GM19043 (cell line): ENCODE data around the gene GRIP2.

Source experiments
- ATAC-seq: cut with Tn5 transposase; IDR thresholded peaks from one replicate; pipeline ENCODE4 v1.9.1; 2021; ENCODE audit warnings: low read depth; ENCODE audit not compliant: unreplicated experiment

Gene GRIP2

DNA sequence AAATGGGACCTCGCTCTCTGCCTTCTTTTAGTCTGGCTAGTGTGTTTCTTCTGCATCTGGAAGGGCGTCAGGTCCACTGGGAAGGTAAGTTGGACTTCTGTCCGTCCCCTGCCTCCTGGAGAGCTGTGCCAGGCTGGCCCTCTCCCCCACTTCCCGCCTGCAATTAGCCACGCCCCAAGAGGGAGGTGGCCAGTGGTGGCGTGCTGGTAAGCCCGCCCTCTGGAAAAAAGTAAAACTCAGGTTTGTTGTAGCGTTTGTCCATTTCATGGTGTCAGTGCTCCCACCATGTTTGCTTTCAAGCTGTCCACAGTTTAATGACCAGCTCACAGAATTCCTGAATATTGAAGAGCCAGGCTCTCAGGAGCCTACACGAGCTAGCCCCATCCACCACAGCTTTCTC is 82.1 kb downstream of the GRIP2 start:
- no peak for ATAC-seq

DNA sequence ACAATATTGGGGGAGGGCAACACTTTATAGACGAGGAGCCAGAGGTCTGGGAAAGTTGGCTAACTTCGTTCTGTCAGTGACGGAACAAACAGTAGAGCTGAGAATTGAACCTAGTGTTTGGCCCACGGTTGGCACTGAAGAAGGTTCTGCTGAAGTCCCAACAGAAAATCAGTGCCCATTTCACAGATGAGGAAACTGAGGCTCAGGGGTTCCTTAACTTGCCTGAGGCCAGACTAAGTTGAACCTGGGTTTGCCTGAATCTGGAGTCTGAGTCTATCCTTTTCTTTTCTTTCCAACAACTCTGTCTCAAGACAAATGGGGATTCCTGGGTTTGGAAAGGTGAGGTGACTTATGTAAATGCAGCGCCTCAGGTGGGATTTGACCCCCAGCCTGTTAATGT is 82.7 kb downstream of the GRIP2 start:
- no peak for ATAC-seq

DNA sequence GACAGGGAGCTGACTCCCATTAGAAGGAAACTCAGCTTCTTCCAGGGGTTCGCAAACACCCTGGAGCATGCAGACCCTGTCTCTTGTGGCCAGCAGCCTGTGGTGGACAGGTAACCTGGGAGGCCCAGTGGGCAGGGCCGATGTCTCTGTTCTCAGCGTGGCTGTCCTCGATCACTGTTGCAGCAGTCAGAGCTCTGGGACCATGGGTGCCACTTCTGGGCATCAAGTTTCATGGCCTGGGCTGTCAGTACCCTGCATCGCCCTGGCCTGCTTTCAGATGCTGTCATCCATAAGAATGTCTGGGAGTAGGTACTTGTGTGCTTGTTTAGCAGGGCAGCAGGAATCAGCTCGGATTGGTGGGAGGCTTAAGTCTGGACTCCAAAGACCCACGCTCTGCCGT is 83.3 kb downstream of the GRIP2 start:
- no peak for ATAC-seq

DNA sequence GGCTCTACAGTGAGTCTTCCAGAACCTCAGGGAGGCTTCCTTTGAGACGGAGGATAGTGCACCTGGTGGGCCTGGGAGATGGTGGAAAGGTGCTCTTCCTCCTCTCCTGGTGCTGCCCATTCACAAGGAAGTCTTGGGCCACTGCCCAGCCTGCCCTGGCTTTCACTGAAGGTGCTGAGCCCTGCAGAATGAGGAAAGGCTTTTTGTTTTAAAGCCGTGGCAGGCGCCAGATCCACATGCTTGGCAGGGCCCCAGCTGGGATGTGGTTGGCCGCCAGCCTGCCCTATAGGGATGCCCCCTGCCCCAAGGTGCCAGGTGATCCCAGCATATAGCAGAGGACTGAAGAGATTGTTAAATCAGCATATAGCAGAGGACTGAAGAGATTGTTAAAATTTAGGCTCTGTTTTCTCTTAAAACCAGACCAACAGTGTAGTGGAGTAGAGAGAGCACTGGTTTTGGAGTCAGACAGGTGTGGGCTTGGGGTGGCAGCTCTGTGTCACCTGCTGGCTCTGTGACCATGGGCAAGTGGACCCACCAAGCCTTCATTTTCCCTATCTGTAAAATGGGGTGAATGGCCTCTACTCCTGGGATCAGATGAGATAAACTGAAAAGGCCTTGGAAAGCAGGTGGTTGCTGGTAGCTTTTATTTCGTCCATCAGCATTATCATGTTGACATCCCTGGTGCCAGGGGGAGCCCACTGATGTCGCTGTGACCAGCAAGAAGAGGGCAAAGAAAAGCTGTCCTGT is 84.4 kb downstream of the GRIP2 start:
- no peak for ATAC-seq

DNA sequence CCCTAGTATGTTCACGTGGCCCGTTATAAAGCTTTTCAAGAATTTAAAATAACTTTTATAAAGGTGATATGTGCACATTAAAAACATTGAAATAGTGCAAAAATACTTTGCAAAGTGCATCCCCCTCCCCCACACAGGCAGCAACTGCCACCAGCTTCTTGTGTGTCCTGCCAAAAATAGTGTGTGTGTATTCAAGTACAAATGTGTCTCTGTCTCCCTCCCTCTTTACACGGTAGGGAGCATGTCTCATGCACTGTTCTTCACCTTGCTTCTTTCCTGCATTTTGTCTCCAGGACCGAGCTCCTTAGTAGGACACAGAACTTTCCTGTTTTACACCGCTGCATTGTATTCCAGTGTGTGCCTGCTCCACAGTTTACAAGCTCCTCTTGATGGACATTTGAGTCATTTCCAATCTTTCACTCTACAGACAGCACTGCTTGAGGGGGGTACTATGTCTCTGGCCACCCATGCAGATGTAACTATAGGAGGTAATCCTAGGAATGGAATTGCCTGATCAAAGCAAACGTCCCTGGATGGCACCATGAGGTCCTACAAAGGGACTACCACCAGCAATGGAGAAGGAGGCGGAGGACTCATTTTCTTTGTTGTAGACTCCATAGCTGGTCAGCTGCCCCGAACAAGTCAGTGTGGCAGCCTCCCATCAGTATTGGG is 85.4 kb downstream of the GRIP2 start:
- no peak for ATAC-seq

DNA sequence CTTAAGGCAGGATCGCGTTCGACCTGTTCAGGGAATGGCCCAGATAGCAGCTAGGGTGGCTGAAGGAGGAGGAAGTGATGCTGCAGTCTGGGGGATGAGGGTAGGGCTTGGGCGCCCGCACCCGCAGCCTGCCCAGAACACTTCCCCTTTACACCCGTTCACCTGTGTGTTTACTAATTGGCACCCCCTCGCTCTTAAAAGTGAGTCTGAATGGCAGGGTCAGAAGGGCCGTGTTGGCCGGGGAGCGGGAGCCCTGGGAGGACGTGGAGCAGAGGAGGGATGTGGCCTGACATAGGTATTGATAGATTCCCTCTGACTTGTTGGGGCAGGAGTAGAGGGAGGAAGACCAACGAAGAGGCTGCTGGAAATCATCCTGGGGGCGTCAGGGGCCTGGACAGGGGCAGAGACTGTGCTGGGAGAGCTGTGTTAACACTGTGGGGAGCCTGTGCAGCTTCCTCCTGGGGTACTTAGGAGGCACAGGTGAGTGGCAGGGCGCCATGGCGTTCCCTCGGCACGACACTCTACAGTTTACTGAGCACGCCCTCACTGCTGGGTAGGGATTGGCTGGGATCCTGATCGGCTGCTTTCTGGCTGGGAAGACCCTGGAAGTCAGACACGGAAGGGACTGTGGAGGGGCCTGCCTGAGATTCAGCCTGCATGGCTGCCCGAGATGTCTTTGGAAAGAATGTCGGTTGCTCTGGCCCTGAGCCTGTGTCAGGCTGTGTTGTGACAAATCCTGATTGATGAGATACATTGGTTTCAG is 86.1 kb downstream of the GRIP2 start:
- ATAC-seq, result no peak

DNA sequence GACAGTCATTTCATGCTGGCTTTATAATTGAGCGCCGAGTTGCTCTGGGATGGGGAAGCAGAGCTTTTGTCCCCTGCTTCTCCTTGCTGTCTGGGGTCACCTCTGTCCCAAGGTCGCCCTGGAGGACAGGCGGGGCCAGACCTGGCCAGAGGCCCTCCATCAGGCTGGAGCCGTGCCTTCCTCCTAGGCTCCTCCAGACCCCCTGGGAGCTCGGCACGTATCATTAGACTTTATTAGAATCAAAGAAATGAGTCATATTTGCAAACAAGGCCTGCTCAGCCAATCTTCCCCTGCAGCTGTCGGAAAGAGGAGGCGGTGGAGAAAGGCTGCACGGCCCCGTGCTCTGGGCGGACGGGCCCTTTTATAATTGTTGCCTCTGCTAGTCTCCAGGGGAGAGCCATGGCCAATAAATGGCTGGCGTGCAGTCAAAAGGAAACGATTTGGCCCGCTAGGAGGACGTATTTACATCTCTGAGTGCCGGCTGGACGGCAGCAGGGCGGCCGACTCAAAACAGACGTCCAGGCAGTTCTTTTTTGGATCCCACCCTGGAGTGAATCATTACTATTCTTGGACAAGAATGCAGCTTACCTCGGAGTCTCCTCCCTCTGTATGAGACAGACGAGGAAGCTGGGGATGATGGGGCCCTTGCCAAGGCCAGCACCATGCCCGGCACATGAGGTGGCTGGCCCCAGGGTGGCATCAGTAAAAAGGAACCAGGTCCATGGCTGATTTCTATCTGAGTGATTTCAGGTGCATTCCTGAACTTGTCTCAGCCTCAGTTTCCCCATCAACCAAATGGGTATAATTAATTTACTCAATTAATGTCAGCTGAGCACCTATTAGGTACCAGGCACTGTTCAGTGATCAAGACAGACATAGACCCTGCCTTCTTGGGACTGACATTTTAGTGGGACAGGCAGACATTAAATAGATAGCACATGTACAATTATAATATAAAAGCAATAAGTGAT is 87.1 kb downstream of the GRIP2 start:
- ATAC-seq, result no peak

DNA sequence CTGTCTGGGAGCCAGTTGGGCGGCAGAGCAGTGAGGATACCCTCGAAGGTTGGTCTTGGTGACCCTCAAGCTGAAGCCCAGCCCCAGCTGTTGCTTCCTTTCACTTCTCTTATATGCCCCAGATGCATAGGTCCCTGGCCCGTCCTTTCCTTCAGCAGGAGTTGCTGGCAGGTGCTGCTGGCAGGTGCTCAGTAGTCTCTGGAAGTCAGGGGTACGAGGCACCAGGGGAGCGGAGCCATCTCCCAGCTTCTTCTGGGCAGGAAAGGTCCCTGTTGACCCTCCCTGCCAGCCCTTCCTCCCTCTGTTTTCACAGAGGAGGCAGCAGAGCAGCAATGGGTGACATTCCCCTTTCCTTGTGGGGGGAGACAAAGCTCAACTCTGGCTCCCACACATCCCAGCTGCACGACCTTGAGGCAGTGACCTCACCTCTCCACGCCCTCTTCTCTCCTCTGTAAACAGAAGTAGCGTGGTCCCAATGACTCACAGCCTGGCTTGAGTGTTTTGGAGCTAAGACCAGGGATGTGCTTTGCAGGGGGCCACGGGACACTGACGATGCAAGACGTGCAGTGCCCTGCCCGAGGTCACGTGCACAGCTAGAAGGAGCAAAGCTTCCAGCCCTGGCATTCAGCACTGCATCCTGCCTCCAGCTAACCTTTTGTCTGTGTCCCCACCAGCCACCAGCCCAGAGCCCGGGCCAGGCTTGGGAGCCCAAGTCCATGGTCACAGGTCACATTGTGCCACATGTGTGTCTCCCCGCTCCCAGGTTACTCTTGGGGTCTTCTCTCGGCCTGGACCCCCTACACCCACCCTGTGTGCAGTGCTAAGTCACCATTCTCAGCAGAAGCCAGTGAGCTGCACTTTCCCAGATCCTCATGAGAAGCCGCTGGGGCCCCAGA is 88.0 kb downstream of the GRIP2 start:
- no peak for ATAC-seq

DNA sequence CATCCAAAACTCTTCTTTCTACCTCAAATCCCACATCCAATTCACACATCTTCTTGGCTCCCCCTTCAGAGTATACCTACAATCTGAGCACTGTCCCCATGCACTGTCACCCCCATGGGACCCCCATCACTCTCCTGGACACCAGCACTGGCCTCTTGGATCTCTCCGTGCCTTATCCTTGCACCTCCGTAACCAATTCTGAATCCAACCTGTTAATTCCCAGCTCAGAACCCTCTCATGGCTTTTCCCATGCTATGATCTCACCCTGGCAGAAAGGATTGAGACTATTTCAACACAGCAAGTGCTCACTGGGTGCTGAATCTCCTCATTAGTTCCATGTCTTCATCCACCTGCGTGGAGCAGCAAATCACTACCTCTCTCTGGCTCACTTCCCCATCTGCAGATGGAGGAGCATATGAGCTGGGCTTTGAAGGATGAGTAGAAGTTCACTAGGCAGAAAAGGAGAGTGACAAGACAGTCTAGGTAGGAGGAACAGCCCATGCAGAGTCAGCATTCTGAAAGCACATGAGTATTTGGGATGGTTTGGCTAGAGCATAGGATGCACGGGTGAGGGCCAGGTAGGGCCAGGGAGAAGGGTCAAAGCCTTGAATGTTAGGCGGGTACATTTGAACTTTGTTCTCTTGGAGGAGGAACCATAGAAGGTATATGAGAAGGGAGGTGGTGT is 89.1 kb downstream of the GRIP2 start:
- ATAC-seq, result no peak

DNA sequence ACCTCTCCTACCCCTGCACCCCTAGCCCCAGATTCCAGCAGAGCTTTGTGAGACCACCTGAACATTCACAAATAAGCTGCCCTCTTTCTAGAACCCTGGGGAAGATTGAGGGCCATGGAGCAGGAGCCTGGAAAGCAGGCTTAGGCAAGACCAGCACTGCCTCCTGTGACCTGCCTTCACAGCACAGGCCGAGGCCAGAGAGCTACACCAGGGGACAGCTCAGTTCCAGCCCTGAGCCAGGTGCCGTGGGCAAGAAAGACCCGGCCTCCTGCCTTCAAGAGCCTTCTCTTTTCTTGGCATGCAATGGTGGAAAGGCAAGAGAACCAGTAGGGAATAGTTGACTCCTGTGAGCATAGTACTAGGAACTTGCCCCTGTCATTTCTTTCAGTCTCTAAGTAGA is 89.6 kb downstream of the GRIP2 start:
- no peak for ATAC-seq

DNA sequence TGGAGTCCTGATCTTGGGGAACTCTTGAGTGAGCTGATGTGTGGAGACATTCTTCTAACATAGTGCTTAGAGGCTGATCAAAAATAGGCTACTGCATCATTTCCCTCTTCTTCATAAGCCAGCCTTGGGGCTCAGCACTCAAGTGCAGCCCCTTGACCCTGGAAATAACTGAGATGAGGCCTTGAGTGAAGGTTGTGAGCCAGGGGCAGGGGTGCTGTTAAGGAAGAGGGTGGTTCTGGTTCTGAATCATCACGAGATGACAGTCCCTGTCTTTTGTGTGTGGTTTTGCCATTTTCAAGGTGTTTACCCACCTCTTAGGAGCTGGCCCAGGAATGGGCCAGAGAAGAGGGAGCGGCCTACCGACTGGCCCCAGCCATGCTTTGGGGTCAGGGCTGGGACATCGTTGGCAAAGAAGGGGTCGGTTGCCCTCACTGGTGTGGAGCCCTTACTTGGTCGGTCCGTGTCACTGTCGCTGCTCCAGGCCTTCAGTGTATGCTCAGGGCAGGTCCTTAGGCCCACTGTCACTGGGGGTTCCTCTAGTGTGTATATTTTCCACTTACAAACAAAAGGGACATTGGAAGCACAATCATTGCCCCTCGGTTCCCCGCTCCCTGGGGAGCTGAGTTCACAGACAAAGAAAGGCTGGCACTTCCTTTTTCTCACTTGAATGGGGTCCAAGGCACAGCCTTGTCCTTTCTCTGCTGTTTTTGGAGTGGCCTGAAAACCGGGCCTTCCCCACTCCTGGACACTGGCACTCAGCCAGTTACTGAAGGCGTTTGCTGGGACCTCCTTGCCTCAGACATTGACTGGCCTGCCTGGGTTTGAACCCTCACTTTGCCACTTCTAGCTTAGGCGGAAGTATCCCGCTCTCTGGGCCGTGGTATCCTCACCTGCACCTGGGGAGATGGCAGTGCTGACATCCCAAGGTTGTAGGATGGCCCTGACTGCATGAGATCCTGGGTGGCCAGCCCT is 91.1 kb downstream of the GRIP2 start:
- no peak for ATAC-seq

DNA sequence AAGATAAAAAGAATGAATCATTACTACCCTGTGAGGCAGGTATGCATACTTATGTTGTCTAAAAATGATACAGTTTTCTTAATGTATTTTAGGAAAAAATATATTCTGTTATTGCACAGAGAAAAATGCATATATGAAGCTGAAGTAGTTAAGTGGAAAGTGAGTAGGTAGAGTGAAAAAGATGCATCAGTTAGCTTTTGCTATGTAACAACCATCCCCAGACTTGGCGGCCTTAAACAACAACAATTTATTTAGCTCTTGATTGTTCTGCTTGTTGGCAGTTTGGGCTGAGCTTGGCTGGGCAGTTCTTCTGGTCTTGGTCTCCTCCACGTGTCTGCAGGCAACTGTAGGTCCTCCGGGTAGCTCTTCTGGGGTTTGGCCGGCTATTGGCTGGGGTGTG is 92.1 kb downstream of the GRIP2 start:
- no peak for ATAC-seq

DNA sequence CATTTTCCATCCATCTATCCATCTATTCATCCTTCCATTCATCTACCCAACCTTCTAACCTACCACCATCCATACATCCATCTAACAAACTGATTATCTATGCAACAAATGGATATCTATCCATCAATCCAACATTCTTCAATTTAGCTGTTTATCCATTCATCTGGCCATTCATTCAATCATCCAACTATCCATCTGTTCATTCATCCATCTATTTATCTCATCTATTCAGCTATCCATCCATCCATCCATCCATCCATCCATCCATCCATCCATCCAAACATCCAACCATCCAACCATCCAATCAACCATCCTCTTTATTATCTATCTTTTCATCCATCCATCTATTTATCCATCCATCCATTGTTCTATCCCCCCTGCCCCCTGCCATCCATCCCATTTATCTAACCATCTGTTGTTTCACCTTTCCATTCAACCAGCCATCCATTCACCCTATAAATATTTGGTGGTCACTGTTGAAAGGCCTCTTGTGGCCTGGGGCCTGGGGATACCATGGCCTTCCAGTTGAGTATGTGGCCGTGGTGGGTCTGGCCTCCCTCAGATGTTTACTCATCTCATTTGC is 93.1 kb downstream of the GRIP2 start:
- no peak for ATAC-seq

DNA sequence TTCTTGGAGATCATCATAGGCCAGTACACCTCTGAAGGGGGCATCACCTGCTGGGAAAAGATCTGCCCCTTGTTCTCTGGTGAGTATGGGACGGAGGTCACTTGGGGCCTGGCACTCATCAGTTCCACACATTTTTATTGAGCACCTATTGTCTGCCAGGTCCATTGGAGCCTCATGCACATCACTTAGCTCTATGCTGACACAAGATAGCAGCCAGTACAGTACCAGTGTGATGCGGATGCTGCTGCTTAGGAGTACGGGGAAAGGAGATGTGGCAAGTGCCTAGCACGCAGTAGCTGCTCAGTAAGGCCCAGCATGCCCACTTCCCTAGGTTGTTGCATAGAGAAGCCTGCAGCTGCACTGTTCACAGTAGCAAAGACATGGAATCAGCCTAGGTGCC is 94.4 kb downstream of the GRIP2 start:
- no peak for ATAC-seq

DNA sequence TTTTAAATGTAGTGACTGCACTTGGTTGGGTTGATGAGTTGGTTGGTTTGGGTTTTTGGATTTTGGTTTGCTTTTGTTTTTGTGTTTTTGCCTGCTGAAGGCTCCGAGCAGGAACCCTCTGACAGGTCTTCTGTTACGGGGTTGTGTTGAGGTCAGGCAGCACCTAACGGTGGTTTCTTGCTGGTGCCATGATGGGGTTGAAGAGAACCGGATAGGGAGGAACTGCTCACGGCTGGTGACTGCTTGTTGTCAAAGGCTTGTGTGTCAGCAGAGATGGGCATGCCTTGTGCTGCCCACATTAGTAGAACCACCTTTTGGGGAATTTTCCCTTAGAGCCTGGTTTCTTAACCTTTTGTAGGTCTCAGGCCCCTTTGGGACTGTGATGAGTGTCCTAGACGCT is 95.8 kb downstream of the GRIP2 start:
- no peak for ATAC-seq

DNA sequence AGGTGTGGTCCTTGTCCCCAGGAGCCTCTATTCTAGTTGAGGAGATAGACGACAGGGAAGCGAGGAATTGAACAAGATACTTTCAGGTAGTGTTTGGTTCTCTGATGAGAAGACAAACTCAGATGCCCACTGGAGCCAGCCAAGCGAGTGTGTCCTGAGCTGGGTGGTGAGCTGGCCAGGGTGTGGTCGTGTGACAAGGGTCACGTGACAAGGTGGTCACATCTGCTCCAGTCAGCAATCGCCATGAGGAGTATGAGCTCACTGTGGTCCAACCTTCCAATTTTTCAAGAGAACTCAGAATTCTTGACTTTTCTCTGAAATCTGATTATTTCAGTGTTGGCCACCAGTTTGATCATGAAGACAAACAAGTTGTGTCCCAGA is 98.2 kb downstream of the GRIP2 start:
- no peak for ATAC-seq

DNA sequence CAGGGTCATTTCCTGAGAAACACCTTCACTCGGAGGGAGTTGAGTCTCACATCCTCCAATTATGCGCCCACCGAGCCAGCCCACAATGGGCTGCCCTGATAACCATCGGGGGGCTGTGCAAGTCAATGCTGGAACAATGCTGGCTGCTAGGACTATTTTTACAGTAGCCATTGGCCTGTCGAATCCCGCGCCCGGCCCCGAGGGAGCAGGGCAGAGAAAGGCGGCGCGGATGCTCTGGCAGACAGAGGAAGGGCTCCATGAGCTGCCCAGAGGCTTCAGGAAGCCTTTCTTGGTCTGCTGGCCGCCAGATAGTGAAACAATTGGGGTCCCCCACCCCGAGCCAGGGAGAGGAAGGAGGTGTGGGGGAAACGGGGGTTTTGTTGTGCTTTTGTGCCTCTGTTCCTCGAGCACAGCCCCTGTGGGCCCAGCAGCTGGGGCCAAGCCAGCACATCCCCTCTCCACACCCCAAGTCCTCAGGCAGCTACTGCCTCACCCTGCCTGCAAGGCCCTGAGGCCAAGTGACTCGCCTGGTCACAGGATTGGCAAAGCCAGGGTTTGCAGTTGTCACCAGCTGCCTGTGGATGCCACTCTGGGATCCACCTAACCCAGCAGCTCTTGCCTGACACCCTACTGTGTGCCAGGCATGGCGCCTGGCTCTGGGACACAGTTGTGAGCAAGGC is 98.8 kb downstream of the GRIP2 start:
- ATAC-seq, result no peak
